ENCODE measurements around the gene NODAL.

Gene NODAL

GRCh38 chr10:70432561-70433263 lies 8.8 kb downstream of the NODAL start:
- no peak for DNase-seq
- TF ChIP-seq CTCF (IDR thresholded peaks at IDR 0.05): no peak
- Mint-ChIP-seq H3K4me3 (no peak overlapping the region), H3K9me3 (no peaks in the 10 kb centered on the region), H3K4me1 (peaks cover 14% of the 10 kb centered on the region), H3K27ac (no peak overlapping the region), H3K27me3 (ENCODE audit: low read depth, poor library complexity) (peaks cover 10% of the 10 kb centered on the region), H3K36me3 (ENCODE audit: low read depth) (peaks cover 6% of the 10 kb centered on the region)

DNA sequence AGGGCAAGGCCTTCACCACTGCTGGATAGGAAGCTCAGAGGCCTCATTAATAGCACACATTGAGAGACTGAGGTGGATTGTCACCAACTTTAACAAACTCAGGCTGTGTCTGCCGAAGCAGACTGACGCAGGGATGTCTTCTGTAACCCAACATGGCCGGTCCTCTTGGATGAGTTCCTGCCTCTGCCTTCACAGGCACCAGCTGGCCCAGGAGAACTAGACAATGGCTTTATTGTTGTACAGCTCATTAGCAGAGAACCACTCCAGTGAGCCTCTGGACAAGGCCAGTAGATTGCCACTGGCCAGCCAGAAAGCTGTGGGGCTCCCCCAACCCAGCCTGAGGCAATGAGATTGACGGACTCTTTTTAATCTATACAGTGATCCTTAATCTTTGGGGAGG lies 9.4 kb downstream of the NODAL start:
- no peak overlapping the region for H3K27ac Mint-ChIP-seq
- no peak overlapping the region for H3K4me3 Mint-ChIP-seq
- H3K9me3 Mint-ChIP-seq: no peaks in the 10 kb centered on the region
- H3K27me3 Mint-ChIP-seq (ENCODE audit: low read depth, poor library complexity): peaks cover 7% of the 10 kb centered on the region
- no peak for TF ChIP-seq CTCF (IDR thresholded peaks at IDR 0.05)
- no peak for DNase-seq
- H3K4me1 Mint-ChIP-seq: peaks cover 14% of the 10 kb centered on the region
- peaks cover 6% of the 10 kb centered on the region for H3K36me3 Mint-ChIP-seq (ENCODE audit: low read depth)

DNA sequence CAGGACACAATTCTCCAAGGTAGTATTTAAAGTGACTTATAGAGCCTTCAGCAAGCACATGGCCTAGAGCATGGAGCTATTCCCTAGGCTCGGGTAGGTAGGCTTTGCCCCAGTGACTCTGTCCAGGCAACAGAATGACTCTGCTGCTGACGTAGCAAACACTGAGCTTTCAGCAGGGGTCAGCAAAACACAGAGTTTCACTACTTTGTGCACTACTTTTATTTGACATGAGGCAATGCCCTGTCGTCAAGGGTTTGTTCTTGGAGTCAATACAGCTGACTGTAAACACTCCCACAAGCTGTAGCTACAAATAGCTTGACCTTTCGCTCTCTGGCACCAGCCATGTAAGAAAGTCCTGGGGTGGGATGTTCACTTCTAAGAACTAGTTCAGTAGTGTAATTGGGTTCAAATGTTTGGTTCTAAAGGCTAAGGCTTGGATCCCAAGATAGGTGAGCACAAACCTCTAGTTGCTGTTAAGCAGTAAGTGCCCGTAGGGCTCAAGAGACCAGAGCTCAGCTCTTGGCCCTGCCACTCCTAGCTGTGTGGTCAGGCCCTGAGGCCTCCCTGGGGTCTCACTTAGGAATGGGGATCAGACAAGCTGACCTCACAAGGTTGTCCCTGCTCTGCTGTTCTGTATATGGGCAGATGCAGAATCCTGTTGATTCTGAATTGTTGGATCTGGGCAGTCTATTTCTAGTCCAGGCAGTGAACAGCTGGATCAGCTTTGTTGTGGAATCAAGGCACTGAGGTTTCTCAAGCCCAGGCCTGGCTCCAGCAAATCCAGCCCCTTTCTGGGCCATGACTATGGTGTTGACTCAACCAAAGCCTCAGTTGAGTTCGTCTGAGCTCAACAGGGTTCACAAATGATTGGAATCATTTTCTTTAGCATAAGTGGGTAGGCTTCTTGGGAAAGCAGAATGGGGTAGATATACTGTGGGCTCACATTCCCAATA lies 10.7 kb downstream of the NODAL start:
- Mint-ChIP-seq H3K27me3 (ENCODE audit: low read depth, poor library complexity) (no peaks in the 10 kb centered on the region), H3K9me3 (no peaks in the 10 kb centered on the region)
- no peak for DNase-seq

GRCh38 chr10:70426823-70427222 lies 14.7 kb downstream of the NODAL start:
- no peak overlapping the region for H3K4me3 Mint-ChIP-seq
- no peak for DNase-seq
- H3K27me3 Mint-ChIP-seq (ENCODE audit: low read depth, poor library complexity): no peaks in the 10 kb centered on the region
- peaks cover 51% of the 10 kb centered on the region for H3K36me3 Mint-ChIP-seq (ENCODE audit: low read depth)
- H3K4me1 Mint-ChIP-seq: peaks cover 14% of the 10 kb centered on the region
- H3K9me3 Mint-ChIP-seq: no peaks in the 10 kb centered on the region
- H3K27ac Mint-ChIP-seq: no peak overlapping the region
- no peak for TF ChIP-seq CTCF (IDR thresholded peaks at IDR 0.05)

More for the DNA sequence above, 10.7 kb downstream of the NODAL start:
- peak overlapping the region; percentile 57 for H3K27ac Mint-ChIP-seq
- peaks cover 14% of the 10 kb centered on the region for H3K4me1 Mint-ChIP-seq
- H3K4me3 Mint-ChIP-seq: no peak overlapping the region
- no peak for TF ChIP-seq CTCF (IDR thresholded peaks at IDR 0.05)
- H3K36me3 Mint-ChIP-seq (ENCODE audit: low read depth): peaks cover 15% of the 10 kb centered on the region

DNA sequence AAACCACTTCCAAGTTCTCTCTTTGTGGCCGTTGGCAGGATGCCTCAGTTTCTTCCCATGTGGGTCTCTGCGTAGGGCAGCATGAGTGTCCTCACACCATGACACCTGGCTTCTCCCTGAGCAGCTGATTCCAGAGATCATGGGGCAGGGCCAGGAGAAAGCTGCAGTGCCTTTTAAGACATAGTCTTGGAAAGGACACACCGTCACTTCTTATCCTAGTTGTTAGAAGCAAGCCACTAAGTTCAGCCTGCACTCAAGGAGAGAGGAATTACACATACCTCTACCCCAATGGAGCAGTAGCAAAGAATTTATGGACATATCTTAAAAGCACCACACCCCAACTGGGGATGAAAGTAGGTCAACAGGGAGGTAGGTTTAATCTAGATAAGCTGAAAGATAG lies 16.4 kb downstream of the NODAL start:
- Mint-ChIP-seq H3K9me3 (no peaks in the 10 kb centered on the region), H3K4me1 (peaks cover 3% of the 10 kb centered on the region), H3K36me3 (ENCODE audit: low read depth) (peaks cover 61% of the 10 kb centered on the region), H3K27ac (no peak overlapping the region), H3K27me3 (ENCODE audit: low read depth, poor library complexity) (no peaks in the 10 kb centered on the region), H3K4me3 (no peak overlapping the region)
- no peak for DNase-seq
- TF ChIP-seq CTCF (IDR thresholded peaks at IDR 0.05): no peak

Data from nephron progenitor cell (in vitro differentiated cells).